GM23338 (cell line): ENCODE measurements around the gene PYCR2. TPM values are rescaled to one million over a fixed set of nuclear protein-coding genes. Genes with fewer than 3 reads are reported as not detected.
"Not testable (repeated sequence)": the region's sequence is repeated elsewhere in the genome, so short reads cannot be mapped to it uniquely, and the experiment has no call there.

Experiments used
- ATAC-seq: fragments of 200-7000 bp; cut with Tn5 transposase; 3 replicates; pipeline ENCODE4 v1.9.1; 2020
- DNase-seq: peaks from one replicate; pipeline ENCODE4 v3.0.0-alpha.2; 2015; ENCODE audit warnings: low spot score
- H2AFZ ChIP-seq: fragments of 200-600 bp; sonication (generic); 2 replicates; pipeline ENCODE4 v1.8.0; 2016; ENCODE audit warnings: antibody characterized with exemption, mild to moderate bottlenecking, moderate library complexity
- H3F3A ChIP-seq: fragments of 200-600 bp; sonication (generic); replicated peaks from 2 replicates; pipeline ENCODE4 v1.8.0; 2017; ENCODE audit warnings: antibody characterized with exemption, mixed run types, low read depth
- H3K27ac ChIP-seq: fragments of 200-600 bp; sonication (generic); 2 replicates; pipeline ENCODE4 v1.6.1; 2016; ENCODE audit warnings: low read depth
- H3K27me3 ChIP-seq: fragments of 200-600 bp; sonication (generic); 2 replicates; pipeline ENCODE4 v1.8.0; 2016; ENCODE audit warnings: mild to moderate bottlenecking, mixed run types, moderate library complexity; ENCODE audit not compliant: insufficient read depth
- H3K36me3 ChIP-seq: fragments of 200-600 bp; sonication (generic); 2 replicates; pipeline ENCODE4 v1.8.0; 2016; ENCODE audit warnings: mild to moderate bottlenecking; ENCODE audit not compliant: insufficient read depth
- H3K4me1 ChIP-seq: fragments of 200-600 bp; sonication (generic); 2 replicates; pipeline ENCODE4 v1.8.0; 2016; ENCODE audit warnings: mild to moderate bottlenecking, moderate library complexity; ENCODE audit not compliant: insufficient read depth
- H3K4me2 ChIP-seq: fragments of 200-600 bp; sonication (generic); 2 replicates; pipeline ENCODE4 v1.7.1; 2017; ENCODE audit warnings: mixed run types
- H3K4me3 ChIP-seq: fragments of 200-600 bp; sonication (generic); 2 replicates; pipeline ENCODE4 v1.6.1; 2016; ENCODE audit warnings: mixed run types
- H3K79me2 ChIP-seq: fragments of 200-600 bp; sonication (generic); replicated peaks from 2 replicates; pipeline ENCODE4 v1.8.0; 2017; ENCODE audit warnings: mild to moderate bottlenecking; ENCODE audit not compliant: insufficient read depth
- H3K9me2 ChIP-seq: fragments of 200-600 bp; sonication (generic); 2 replicates; pipeline ENCODE4 v1.8.0; 2017; ENCODE audit not compliant: insufficient read depth
- H4K20me1 ChIP-seq: fragments of 200-600 bp; sonication (generic); replicated peaks from 2 replicates; pipeline ENCODE4 v1.8.0; 2017; ENCODE audit warnings: mild to moderate bottlenecking; ENCODE audit not compliant: insufficient read depth
- H3K27ac Mint-ChIP-seq: 2 replicates; pipeline ENCODE4 v1.8.0; 2020; ENCODE audit warnings: inconsistent platforms, mild to moderate bottlenecking, moderate library complexity, mixed read lengths
- H3K27me3 Mint-ChIP-seq: 3 replicates; pipeline ENCODE4 v1.8.0; 2022; ENCODE audit warnings: low read depth, mild to moderate bottlenecking, moderate library complexity, mixed read lengths, inconsistent platforms; ENCODE audit not compliant: insufficient read depth, poor library complexity
- H3K36me3 Mint-ChIP-seq: 3 replicates; pipeline ENCODE4 v1.8.0; 2021; ENCODE audit warnings: low read depth, mild to moderate bottlenecking, inconsistent platforms, moderate library complexity, mixed read lengths
- H3K4me1 Mint-ChIP-seq: 3 replicates; pipeline ENCODE4 v1.8.0; 2020; ENCODE audit warnings: mild to moderate bottlenecking, inconsistent platforms, mixed read lengths
- H3K4me3 Mint-ChIP-seq: 3 replicates; pipeline ENCODE4 v1.8.0; 2021; ENCODE audit warnings: moderate library complexity, mild to moderate bottlenecking, inconsistent platforms, mixed read lengths
- H3K9me3 Mint-ChIP-seq: 3 replicates; pipeline ENCODE4 v1.8.0; 2020; ENCODE audit warnings: moderate library complexity, mild to moderate bottlenecking, inconsistent platforms, mixed read lengths
- CREB1 ChIP-seq: fragments of 250-450 bp; sonication (Bioruptor Pico); IDR thresholded peaks from 2 replicates; pipeline ENCODE4 v1.5.0; 2020; ENCODE audit warnings: low read depth, mild to moderate bottlenecking, moderate library complexity
- EZH2 ChIP-seq: fragments of 200-600 bp; sonication (generic); IDR thresholded peaks from one replicate; pipeline ENCODE4 v1.8.0; 2017; ENCODE audit warnings: antibody characterized with exemption, mild to moderate bottlenecking, low read depth; ENCODE audit not compliant: unreplicated experiment
- EZH2phosphoT487 ChIP-seq: fragments of 200-600 bp; sonication (generic); IDR thresholded peaks from one replicate; pipeline ENCODE4 v1.8.1; 2018; ENCODE audit warnings: antibody characterized with exemption; ENCODE audit not compliant: unreplicated experiment
- NANOG ChIP-seq: IDR thresholded peaks from 2 replicates; pipeline ENCODE4 v1.6.1; 2016; ENCODE audit warnings: antibody characterized with exemption, borderline replicate concordance
- POLR2AphosphoS5 ChIP-seq: IDR thresholded peaks from 2 replicates; pipeline ENCODE4 v1.6.1; 2016; ENCODE audit warnings: antibody characterized with exemption, low read depth
- STAT1 ChIP-seq: IDR thresholded peaks from one replicate; pipeline ENCODE4 v1.6.1; 2016; ENCODE audit warnings: antibody characterized with exemption; ENCODE audit not compliant: unreplicated experiment
- ZNF114 ChIP-seq: fragments of 250-450 bp; sonication (Bioruptor Pico); IDR thresholded peaks from 2 replicates; pipeline ENCODE4 v1.5.0; 2020; ENCODE audit warnings: mild to moderate bottlenecking, moderate library complexity
- ZNF331 ChIP-seq: fragments of 250-450 bp; sonication (Bioruptor Pico); IDR thresholded peaks from 2 replicates; pipeline ENCODE4 v1.5.0; 2020; ENCODE audit warnings: low read depth, mild to moderate bottlenecking, moderate library complexity
- polyA plus RNA-seq: library from polyadenylated mRNA; unstranded; fragments of >200 nt; fragmentation: Nextera tagmentation; extraction: Ambion mirVana; gene quantifications from 2 replicates; pipeline ENCODE4 v1.2.1, GENCODE V29; 2016
- total RNA-seq: library from RNA; depleted of rRNA; stranded (reverse); fragments of >200 nt; shearing (Covaris generic); gene quantifications from 2 replicates; pipeline ENCODE4 v1.2.3, GENCODE V29; 2014
- TF ChIP-seq, protein P1 (sequence below), 2 experiments: fragments of 200-600 bp in 1 of 2; sonication (generic) in 1 of 2; conservative IDR thresholded peaks; 2 replicates each; pipeline versions ENCODE4 v1.5.1 to v1.6.1; 2016 to 2017; ENCODE audit warnings: antibody characterized with exemption in 2 of 2, low read depth in 2 of 2, mild to moderate bottlenecking in 2 of 2, moderate library complexity in 1 of 2

The PYCR2 gene
- total and polyA plus RNA-seq, 2 experiments from 2014 or later = 89.1 to 109 TPM

GRCh38 chr1:225972344-225973152 lies 48.5 kb upstream of the PYCR2 start (continued):
- TF ChIP-seq, protein P1, sequence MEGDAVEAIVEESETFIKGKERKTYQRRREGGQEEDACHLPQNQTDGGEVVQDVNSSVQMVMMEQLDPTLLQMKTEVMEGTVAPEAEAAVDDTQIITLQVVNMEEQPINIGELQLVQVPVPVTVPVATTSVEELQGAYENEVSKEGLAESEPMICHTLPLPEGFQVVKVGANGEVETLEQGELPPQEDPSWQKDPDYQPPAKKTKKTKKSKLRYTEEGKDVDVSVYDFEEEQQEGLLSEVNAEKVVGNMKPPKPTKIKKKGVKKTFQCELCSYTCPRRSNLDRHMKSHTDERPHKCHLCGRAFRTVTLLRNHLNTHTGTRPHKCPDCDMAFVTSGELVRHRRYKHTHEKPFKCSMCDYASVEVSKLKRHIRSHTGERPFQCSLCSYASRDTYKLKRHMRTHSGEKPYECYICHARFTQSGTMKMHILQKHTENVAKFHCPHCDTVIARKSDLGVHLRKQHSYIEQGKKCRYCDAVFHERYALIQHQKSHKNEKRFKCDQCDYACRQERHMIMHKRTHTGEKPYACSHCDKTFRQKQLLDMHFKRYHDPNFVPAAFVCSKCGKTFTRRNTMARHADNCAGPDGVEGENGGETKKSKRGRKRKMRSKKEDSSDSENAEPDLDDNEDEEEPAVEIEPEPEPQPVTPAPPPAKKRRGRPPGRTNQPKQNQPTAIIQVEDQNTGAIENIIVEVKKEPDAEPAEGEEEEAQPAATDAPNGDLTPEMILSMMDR (conservative IDR thresholded peaks at IDR 0.05; ENCODE audit: low read depth in 2 of 2) = no peak
- no peak for TF ChIP-seq EZH2
- no peak for TF ChIP-seq ZNF114 (CRISPR knock-in tag)
- no peak for TF ChIP-seq ZNF331 (CRISPR knock-in tag)

DNA sequence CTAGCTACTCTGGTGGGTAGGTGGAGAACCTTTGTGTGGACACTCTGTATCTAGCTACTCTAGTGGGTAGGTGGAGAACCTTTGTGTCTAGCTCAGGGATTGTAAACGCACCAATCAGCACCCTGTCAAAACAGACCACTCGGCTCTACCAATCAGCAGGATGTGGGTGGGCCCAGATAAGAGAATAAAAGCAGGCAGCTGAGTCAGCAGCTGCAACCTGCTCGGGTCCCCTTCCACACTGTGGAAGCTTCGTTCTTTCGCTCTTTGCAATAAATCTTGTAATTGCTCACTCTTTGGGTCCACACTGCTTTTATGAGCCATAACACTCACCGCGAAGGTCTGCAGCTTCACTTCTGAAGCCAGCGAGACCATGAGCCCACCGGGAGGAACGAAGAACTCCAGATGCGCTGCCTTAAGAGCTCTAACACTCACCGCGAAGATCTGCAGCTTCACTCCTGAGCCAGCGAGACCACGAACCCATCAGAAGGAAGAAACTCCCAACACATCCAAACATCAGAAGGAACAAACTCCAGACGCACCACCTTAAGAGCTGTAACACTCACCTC lies 46.6 kb upstream of the PYCR2 start:
- H3K79me2 ChIP-seq, H4K20me1 ChIP-seq, H3K4me2 ChIP-seq, H3K27ac Mint-ChIP-seq, H3K4me1 ChIP-seq, H3K9me2 ChIP-seq, H3K4me1 Mint-ChIP-seq, H3K4me3 ChIP-seq, H3K36me3 ChIP-seq, ATAC-seq, H3F3A ChIP-seq, H3K27ac ChIP-seq, DNase-seq, H2AFZ ChIP-seq, H3K27me3 ChIP-seq, H3K4me3 Mint-ChIP-seq: not testable (repeated sequence)
- peaks cover 10% of the 10 kb centered on the region for H3K36me3 Mint-ChIP-seq
- peaks cover 16% of the 10 kb centered on the region for H3K27me3 Mint-ChIP-seq
- H3K9me3 Mint-ChIP-seq = peaks cover 15% of the 10 kb centered on the region

DNA sequence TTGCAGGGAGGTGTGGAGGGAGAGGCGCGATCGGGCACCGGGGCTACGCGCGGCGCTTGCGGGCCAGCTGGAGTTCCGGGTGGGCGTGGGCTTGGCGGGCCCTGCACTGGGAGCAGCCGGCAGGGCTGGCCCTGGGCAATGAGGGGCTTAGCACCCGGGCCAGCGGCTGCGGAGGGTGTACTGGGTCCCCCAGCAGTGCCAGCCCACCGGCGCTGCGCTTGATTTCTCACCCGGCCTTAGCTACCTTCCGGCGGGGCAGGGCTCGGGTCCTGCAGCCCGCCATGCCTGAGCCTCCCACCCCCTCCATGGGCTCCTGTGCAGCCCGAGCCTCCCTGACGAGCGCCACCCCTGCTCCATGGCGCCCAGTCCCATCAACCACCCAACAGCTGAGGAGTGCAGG lies 45.7 kb upstream of the PYCR2 start:
- H3K27ac Mint-ChIP-seq, H3F3A ChIP-seq, ATAC-seq, H3K4me3 Mint-ChIP-seq, H3K4me2 ChIP-seq, H3K36me3 ChIP-seq, H3K4me1 ChIP-seq, H3K27me3 ChIP-seq, H3K4me1 Mint-ChIP-seq, H3K4me3 ChIP-seq, H3K79me2 ChIP-seq, H3K27ac ChIP-seq, H4K20me1 ChIP-seq, DNase-seq, H2AFZ ChIP-seq, H3K9me2 ChIP-seq: not testable (repeated sequence)
- Mint-ChIP-seq H3K36me3 (peaks cover 10% of the 10 kb centered on the region), H3K9me3 (peaks cover 15% of the 10 kb centered on the region), H3K27me3 (peaks cover 16% of the 10 kb centered on the region)

- ATAC-seq = no peak
- Mint-ChIP-seq H3K9me3 (peaks cover 7% of the 10 kb centered on the region; the same call in 2 of the 3 replicates), H3K27ac (no peak overlapping the region), H3K36me3 (peaks cover 4% of the 10 kb centered on the region), H3K4me3 (no peak overlapping the region), H3K27me3 (peaks cover 7% of the 10 kb centered on the region), H3K4me1 (peaks cover 4% of the 10 kb centered on the region; the same call in 2 of the 3 replicates)
- Histone ChIP-seq H3K27ac (no peak overlapping the region), H3K79me2 (no peaks in the 10 kb centered on the region), H3F3A (no peaks in the 10 kb centered on the region; the same call in 1 of the 2 replicates), H4K20me1 (no peaks in the 10 kb centered on the region), H3K27me3 (no peaks in the 10 kb centered on the region), H3K4me2 (no peak overlapping the region), H3K36me3 (no peaks in the 10 kb centered on the region), H3K4me3 (no peak overlapping the region), H3K9me2 (peaks cover 6% of the 10 kb centered on the region; the same call in 1 of the 2 replicates), H3K4me1 (no peaks in the 10 kb centered on the region; the same call in 1 of the 2 replicates), H2AFZ (peak overlapping the region; percentile 63; the same call in 1 of the 2 replicates)
- no peak for DNase-seq
- no peak for TF ChIP-seq NANOG
- no peak for TF ChIP-seq STAT1
- no peak for TF ChIP-seq POLR2AphosphoS5
- no peak for TF ChIP-seq EZH2phosphoT487
- no peak for TF ChIP-seq EZH2
- no peak for TF ChIP-seq CREB1 (CRISPR knock-in tag)
- TF ChIP-seq, protein P1 (conservative IDR thresholded peaks at IDR 0.05; ENCODE audit: low read depth in 2 of 2) = no peak
Measured at GRCh38 chr1:225965231-225965630, 41.2 kb upstream of the PYCR2 start.
